SK-N-SH treated with all-trans-retinoic acid at 6 μM for 48 hours (cell line): ENCODE results near the gene DGAT2.

Source experiments
- GLIS3 ChIP-seq: fragments of 250-450 bp; sonication (Bioruptor Pico); IDR thresholded peaks from 2 replicates; pipeline ENCODE4 v1.5.0; 2020; ENCODE audit warnings: mild to moderate bottlenecking, moderate library complexity
- PATZ1 ChIP-seq: fragments of 250-450 bp; sonication (Bioruptor Pico); IDR thresholded peaks from 2 replicates; pipeline ENCODE4 v1.8.0; 2020; ENCODE audit warnings: mild to moderate bottlenecking, moderate library complexity, borderline replicate concordance
- SNAI2 ChIP-seq: fragments of 250-450 bp; sonication (Bioruptor Pico); IDR thresholded peaks from 2 replicates; pipeline ENCODE4 v1.5.0; 2020; ENCODE audit warnings: mild to moderate bottlenecking, moderate library complexity
- TOX ChIP-seq: fragments of 250-450 bp; sonication (Bioruptor Pico); IDR thresholded peaks from 2 replicates; pipeline ENCODE4 v1.8.0; 2021; ENCODE audit warnings: mild to moderate bottlenecking, moderate library complexity, borderline replicate concordance
- ZC3H10 ChIP-seq: fragments of 250-450 bp; sonication (Bioruptor Pico); IDR thresholded peaks from 2 replicates; pipeline ENCODE4 v1.5.1; 2021; ENCODE audit warnings: mild to moderate bottlenecking, moderate library complexity
- ZNF70 ChIP-seq: fragments of 450-650 bp; formaldehyde crosslinking; IDR thresholded peaks from 2 replicates; pipeline ENCODE4 v1.5.0; 2020; ENCODE audit warnings: mild to moderate bottlenecking, moderate library complexity
- TF ChIP-seq, protein P1 (sequence below): fragments of 250-450 bp; sonication (Bioruptor Pico); IDR thresholded peaks from 2 replicates; pipeline ENCODE4 v1.5.1; 2020; ENCODE audit warnings: low read depth, mild to moderate bottlenecking, moderate library complexity

GRCh38 chr11:75733071-75733430 lies 35.5 kb upstream of the DGAT2 start:
- TF ChIP-seq, protein P1, sequence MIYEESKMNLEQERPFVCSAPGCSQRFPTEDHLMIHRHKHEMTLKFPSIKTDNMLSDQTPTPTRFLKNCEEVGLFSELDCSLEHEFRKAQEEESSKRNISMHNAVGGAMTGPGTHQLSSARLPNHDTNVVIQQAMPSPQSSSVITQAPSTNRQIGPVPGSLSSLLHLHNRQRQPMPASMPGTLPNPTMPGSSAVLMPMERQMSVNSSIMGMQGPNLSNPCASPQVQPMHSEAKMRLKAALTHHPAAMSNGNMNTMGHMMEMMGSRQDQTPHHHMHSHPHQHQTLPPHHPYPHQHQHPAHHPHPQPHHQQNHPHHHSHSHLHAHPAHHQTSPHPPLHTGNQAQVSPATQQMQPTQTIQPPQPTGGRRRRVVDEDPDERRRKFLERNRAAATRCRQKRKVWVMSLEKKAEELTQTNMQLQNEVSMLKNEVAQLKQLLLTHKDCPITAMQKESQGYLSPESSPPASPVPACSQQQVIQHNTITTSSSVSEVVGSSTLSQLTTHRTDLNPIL (CRISPR knock-in tag), result no peak
- no peak for TF ChIP-seq ZC3H10 (CRISPR knock-in tag)
- no peak for TF ChIP-seq SNAI2 (CRISPR knock-in tag)
- TF ChIP-seq ZNF70 (CRISPR knock-in tag), result no peak
- TF ChIP-seq PATZ1 (CRISPR knock-in tag), result no peak
- TF ChIP-seq GLIS3 (CRISPR knock-in tag), result no peak
- TF ChIP-seq TOX, result no peak
